B cell (primary cell): ENCODE results near the gene KCNIP2. TPM values are rescaled to one million over a fixed set of nuclear protein-coding genes. Genes with fewer than 3 reads are reported as not detected.
"Not testable (repeated sequence)": the region's sequence is repeated elsewhere in the genome, so short reads cannot be mapped to it uniquely, and the experiment has no call there.

Source experiments
- ATAC-seq: fragments of 200-7000 bp; cut with Tn5 transposase; one replicate; pipeline ENCODE4 v1.10.0; 2021; ENCODE audit warnings: low read depth, mild to moderate bottlenecking, moderate number of reproducible peaks, moderate library complexity
- CTCF ChIA-PET: fragments of 350-600 bp; sonication (Branson Sonifier 250); formaldehyde crosslinking; loops from one replicate; lab custom pipeline; 2021; ENCODE audit warnings: antibody characterized with exemption, inconsistent platforms; lab: Charles Lee
- POLR2A ChIA-PET: fragments of 350-600 bp; sonication (Branson Sonifier 250); formaldehyde crosslinking; loops from one replicate; lab custom pipeline; 2021; ENCODE audit warnings: antibody characterized with exemption; lab: Charles Lee
- DNase-seq: peaks from one replicate; pipeline ENCODE4 v3.0.0; 2013
- H2AFZ ChIP-seq: 2 replicates; pipeline ENCODE4 v1.6.1; 2012; ENCODE audit warnings: mild to moderate bottlenecking, low read depth, low read length; ENCODE audit not compliant: insufficient read depth, poor library complexity, severe bottlenecking
- H3K27ac ChIP-seq, 2 donors: 1 replicate in 1 of 2; 2 replicates in 1 of 2; pipeline ENCODE4 v1.5.1; 2012 to 2013; ENCODE audit warnings: low read length in 2 of 2, mild to moderate bottlenecking in 2 of 2, moderate library complexity in 1 of 2
- H3K27me3 ChIP-seq, 4 experiments: fragments of 200-600 bp in 1 of 4; sonication (generic) in 1 of 4; replicated peaks in 1 of 4; 1 replicate in 2 of 4; 2 replicates in 2 of 4; pipeline versions ENCODE4 v1.6.1 to v1.7.0; 2013 to 2016; ENCODE audit warnings: low read length in 3 of 4, mild to moderate bottlenecking in 2 of 4, mixed read lengths in 1 of 4, moderate library complexity in 1 of 4; ENCODE audit not compliant: insufficient read depth in 4 of 4, control insufficient read depth in 3 of 4; ENCODE audit errors: control extremely low read depth in 1 of 4
- H3K36me3 ChIP-seq, 2 experiments: replicated peaks in 1 of 2; 1 replicate in 1 of 2; 2 replicates in 1 of 2; pipeline versions ENCODE4 v1.6.1 to v1.7.1; 2013; ENCODE audit warnings: low read length in 1 of 2; ENCODE audit not compliant: insufficient read depth in 2 of 2, control insufficient read depth in 1 of 2; ENCODE audit errors: control extremely low read depth in 1 of 2, extremely low read depth in 1 of 2
- H3K4me1 ChIP-seq, 2 donors: fragments of 200-600 bp in 1 of 2; sonication (generic) in 1 of 2; 1 replicate in 1 of 2; 2 replicates in 1 of 2; pipeline versions ENCODE4 v1.5.1 to v1.6.1; 2013 to 2017; ENCODE audit warnings: low read length in 2 of 2; ENCODE audit not compliant: control insufficient read depth in 2 of 2, insufficient read depth in 2 of 2
- H3K4me2 ChIP-seq: replicated peaks from 2 replicates; pipeline ENCODE3; 2012; ENCODE audit warnings: mild to moderate bottlenecking, low read depth, low read length; ENCODE audit not compliant: poor library complexity, severe bottlenecking
- H3K4me3 ChIP-seq, 5 experiments: fragments of 200-600 bp in 1 of 5; sonication (generic) in 1 of 5; 1 replicate in 3 of 5; 2 replicates in 2 of 5; pipeline versions ENCODE4 v1.5.1 to v1.7.0; 2011 to 2016; ENCODE audit warnings: low read length in 4 of 5, mild to moderate bottlenecking in 4 of 5, low read depth in 2 of 5, control low read depth in 1 of 5, moderate library complexity in 1 of 5; ENCODE audit not compliant: insufficient read depth in 1 of 5; ENCODE audit errors: control extremely low read depth in 1 of 5, extremely low read depth in 1 of 5
- H3K79me2 ChIP-seq: fragments of 200-600 bp; sonication (generic); one replicate; pipeline ENCODE4 v1.6.0; 2016; ENCODE audit warnings: low read length; ENCODE audit not compliant: control insufficient read depth, insufficient read depth
- H3K9ac ChIP-seq: fragments of 200-600 bp; sonication (generic); 2 replicates; pipeline ENCODE4 v1.6.1; 2017; ENCODE audit warnings: mild to moderate bottlenecking, low read length, moderate library complexity
- H3K9me3 ChIP-seq, 3 donors: one replicate each; pipeline versions ENCODE4 v1.6.1 to v1.7.1; 2013; ENCODE audit warnings: low read length in 2 of 3; ENCODE audit not compliant: control insufficient read depth in 2 of 3, insufficient read depth in 1 of 3; ENCODE audit errors: control extremely low read depth in 1 of 3
- H4K20me1 ChIP-seq: 2 replicates; pipeline ENCODE4 v1.6.0; 2012; ENCODE audit warnings: mild to moderate bottlenecking, low read length; ENCODE audit not compliant: insufficient read depth, control insufficient read depth, poor library complexity, severe bottlenecking
- H3K27ac Mint-ChIP-seq: one replicate; pipeline ENCODE4 v1.8.0; 2021; ENCODE audit warnings: mixed read lengths
- H3K27me3 Mint-ChIP-seq: one replicate; pipeline ENCODE4 v1.8.0; 2021; ENCODE audit warnings: mixed read lengths
- H3K4me1 Mint-ChIP-seq: one replicate; pipeline ENCODE4 v1.8.0; 2021; ENCODE audit warnings: mixed read lengths
- H3K4me3 Mint-ChIP-seq: one replicate; pipeline ENCODE4 v1.8.0; 2021; ENCODE audit warnings: mixed read lengths
- H3K9me3 Mint-ChIP-seq: one replicate; pipeline ENCODE4 v1.8.0; 2022; ENCODE audit warnings: mixed read lengths; ENCODE audit not compliant: insufficient read depth
- EZH2 ChIP-seq: IDR thresholded peaks from 2 replicates; pipeline ENCODE4 v1.6.1; 2012; ENCODE audit warnings: borderline replicate concordance, low read depth, mild to moderate bottlenecking, moderate library complexity, low read length; ENCODE audit not compliant: insufficient read depth, poor library complexity, severe bottlenecking
- WGBS: methylation state at CpG from one replicate; pipeline ENCODE4 v1.1.5; 2013; ENCODE audit warnings: missing lambda C conversion rate; ENCODE audit not compliant: insufficient coverage; 5-methylcytosine and 5-hydroxymethylcytosine counted together
- intact Hi-C: fragments of 100-400 bp; cut with micrococcal nuclease; formaldehyde crosslinking; loops from one replicate; pipeline ENCODE4 v1.10.0; 2022
- polyA plus RNA-seq: library from polyadenylated mRNA; depleted of rRNA; stranded (reverse); fragments of >200 nt; gene quantifications from 2 replicates; pipeline ENCODE4 v1.2.3, GENCODE V29; 2012
- total RNA-seq, 2 donors: library from RNA; stranded (reverse); fragments of 120-200 nt in 1 of 2; gene quantifications; 1 replicate in 1 of 2; 2 replicates in 1 of 2; pipeline versions ENCODE4 v1.2.3 to v1.2.4, GENCODE V29; 2013 to 2022
- TF ChIP-seq, protein P1 (sequence below): fragments of 200-600 bp; IDR thresholded peaks from one replicate; pipeline ENCODE4 v1.8.0; 2022; ENCODE audit warnings: antibody characterized with exemption, mild to moderate bottlenecking

Gene KCNIP2
- total and polyA plus RNA-seq, 2 donors (not counting 1 experiment from before 2014, with no cell fraction given): 3.5 to 34.7 TPM

DNA sequence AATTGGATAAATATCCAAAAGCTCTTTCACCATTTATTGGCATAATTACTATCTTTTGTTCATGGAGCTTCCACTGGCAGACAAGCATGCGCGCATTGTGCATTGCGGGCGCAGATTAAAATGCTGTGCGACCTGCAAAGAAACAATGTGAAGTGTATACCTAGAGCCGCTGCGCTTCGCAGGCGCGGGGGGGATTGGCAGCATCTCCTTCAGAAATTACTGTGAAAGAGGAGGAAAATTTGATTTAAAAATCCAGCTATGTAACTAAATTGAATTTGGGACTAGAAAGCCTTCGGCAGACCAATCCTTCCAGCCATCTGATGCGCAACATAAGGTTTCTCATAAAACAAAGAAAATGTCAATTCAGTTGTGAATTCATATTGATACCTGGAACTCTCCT lies 50.1 kb downstream of the KCNIP2 start:
- Histone ChIP-seq H3K27me3 (no peaks in the 10 kb centered on the region), H3K36me3 (peaks cover 5 to 84% of the 10 kb centered on the region in 2 experiments), H3K27ac (no peak overlapping the region), H3K4me1 (no peaks in the 10 kb centered on the region), H3K9ac (no peak overlapping the region), H3K79me2 (peaks cover 33% of the 10 kb centered on the region), H3K4me3 (no peak overlapping the region), H3K4me2 (no peak overlapping the region), H4K20me1 (peaks cover 83% of the 10 kb centered on the region), H3K9me3 (no peaks in the 10 kb centered on the region), H2AFZ (no peak overlapping the region)
- DNase-seq: no peak
- no peaks in the 10 kb centered on the region for H3K4me1 Mint-ChIP-seq
- no peak for TF ChIP-seq EZH2
- TF ChIP-seq, protein P1, sequence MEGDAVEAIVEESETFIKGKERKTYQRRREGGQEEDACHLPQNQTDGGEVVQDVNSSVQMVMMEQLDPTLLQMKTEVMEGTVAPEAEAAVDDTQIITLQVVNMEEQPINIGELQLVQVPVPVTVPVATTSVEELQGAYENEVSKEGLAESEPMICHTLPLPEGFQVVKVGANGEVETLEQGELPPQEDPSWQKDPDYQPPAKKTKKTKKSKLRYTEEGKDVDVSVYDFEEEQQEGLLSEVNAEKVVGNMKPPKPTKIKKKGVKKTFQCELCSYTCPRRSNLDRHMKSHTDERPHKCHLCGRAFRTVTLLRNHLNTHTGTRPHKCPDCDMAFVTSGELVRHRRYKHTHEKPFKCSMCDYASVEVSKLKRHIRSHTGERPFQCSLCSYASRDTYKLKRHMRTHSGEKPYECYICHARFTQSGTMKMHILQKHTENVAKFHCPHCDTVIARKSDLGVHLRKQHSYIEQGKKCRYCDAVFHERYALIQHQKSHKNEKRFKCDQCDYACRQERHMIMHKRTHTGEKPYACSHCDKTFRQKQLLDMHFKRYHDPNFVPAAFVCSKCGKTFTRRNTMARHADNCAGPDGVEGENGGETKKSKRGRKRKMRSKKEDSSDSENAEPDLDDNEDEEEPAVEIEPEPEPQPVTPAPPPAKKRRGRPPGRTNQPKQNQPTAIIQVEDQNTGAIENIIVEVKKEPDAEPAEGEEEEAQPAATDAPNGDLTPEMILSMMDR: no peak
- intact Hi-C loops: no loop called here
- no peak for ATAC-seq
- ChIA-PET POLR2A (interaction anchor here (0.6 kb wide), 1 partner anchor 227 kb away, joined by 12 read pairs; no protein-coding TSS in a partner anchor), CTCF (interaction anchor here (0.6 kb wide), 1 partner anchor 10 kb away, joined by 3 read pairs; no protein-coding TSS in a partner anchor)
- no peak overlapping the region for H3K27ac Mint-ChIP-seq
- WGBS: 99% methylated on average over 10 of the region's 12 CpGs
- H3K9me3 Mint-ChIP-seq: no peaks in the 10 kb centered on the region
- no peaks in the 10 kb centered on the region for H3K27me3 Mint-ChIP-seq
- H3K4me3 Mint-ChIP-seq: no peak overlapping the region

DNA sequence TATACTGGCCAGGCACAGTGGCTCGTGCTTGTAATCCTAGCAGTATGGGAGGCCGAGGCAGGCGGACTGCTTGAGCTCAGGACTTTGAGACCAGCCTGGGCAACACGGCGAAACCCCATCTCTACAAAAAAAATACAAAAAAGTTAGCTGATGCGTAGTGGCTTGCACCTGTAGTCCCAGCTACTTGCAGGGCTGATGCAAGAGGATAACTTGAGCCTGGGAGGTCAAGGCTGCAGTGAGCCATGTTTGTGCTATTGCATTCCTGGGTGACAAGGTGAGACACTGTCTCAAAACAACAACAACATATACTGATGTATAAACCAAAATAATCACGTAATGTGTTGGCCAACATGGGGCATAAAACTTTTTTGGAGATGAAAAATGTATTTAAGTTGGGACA lies 53.9 kb downstream of the KCNIP2 start:
- peaks cover 4% of the 10 kb centered on the region for H3K4me1 Mint-ChIP-seq
- DNase-seq (no peak), ATAC-seq (no peak)
- Histone ChIP-seq H3K27me3 (no peaks in the 10 kb centered on the region), H3K79me2 (peaks cover 11% of the 10 kb centered on the region), H3K4me2 (no peak overlapping the region), H3K9ac (no peak overlapping the region), H3K4me3 (no peak overlapping the region), H3K27ac (no peak overlapping the region), H3K9me3 (no peaks in the 10 kb centered on the region), H4K20me1 (peaks cover 70% of the 10 kb centered on the region), H2AFZ (no peak overlapping the region), H3K4me1 (no peaks in the 10 kb centered on the region), H3K36me3 (peaks cover 3 to 91% of the 10 kb centered on the region in 2 experiments)
- intact Hi-C loops: no loop called here
- no peaks in the 10 kb centered on the region for H3K9me3 Mint-ChIP-seq
- no peaks in the 10 kb centered on the region for H3K27me3 Mint-ChIP-seq
- ChIA-PET POLR2A (interaction anchor here (0.5 to 0.7 kb wide), 2 partner anchors 8 to 470 kb away, joined by 3 to 4 read pairs; no protein-coding TSS in a partner anchor), CTCF (interaction anchor here (1.0 kb wide), 1 partner anchor 9 kb away, joined by 7 read pairs; no protein-coding TSS in a partner anchor)
- TF ChIP-seq, protein P1: no peak
- H3K27ac Mint-ChIP-seq: no peak overlapping the region
- H3K4me3 Mint-ChIP-seq: no peak overlapping the region
- WGBS: 100% methylated on average over 6 of the region's 7 CpGs

DNA sequence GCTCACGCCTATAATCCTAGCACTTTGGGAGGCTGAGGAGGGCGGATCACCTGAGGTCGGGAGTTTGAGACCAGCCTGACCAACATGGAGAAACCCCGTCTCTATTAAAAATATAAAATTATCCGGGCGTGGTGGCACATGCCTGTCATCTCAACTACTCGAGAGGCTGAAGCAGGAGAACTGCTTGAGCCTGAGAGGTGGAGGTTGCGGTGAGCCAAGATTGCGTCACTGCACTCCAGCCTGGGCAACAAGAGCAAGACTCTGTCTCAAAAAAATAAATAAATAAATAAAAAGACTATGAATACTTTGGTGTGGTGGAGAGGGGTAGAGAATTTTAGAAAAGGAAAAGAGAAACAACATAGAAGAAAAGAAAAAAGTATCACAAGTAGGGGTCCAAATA lies 54.4 kb downstream of the KCNIP2 start:
- ATAC-seq, POLR2A ChIA-PET, H3K27ac ChIP-seq, H3K9me3 Mint-ChIP-seq, H3K27me3 ChIP-seq, intact Hi-C loops, H3K4me1 Mint-ChIP-seq, H3K4me2 ChIP-seq, H3K4me1 ChIP-seq, H3K27me3 Mint-ChIP-seq, H3K27ac Mint-ChIP-seq, H2AFZ ChIP-seq, DNase-seq, H3K9ac ChIP-seq, H3K4me3 Mint-ChIP-seq, H3K9me3 ChIP-seq, H3K4me3 ChIP-seq: not testable (repeated sequence)
- no CpG with 5 or more reads among the region's 9 CpGs for WGBS
- Histone ChIP-seq H3K36me3 (peaks cover 2 to 90% of the 10 kb centered on the region in 2 experiments), H3K79me2 (peaks cover 11% of the 10 kb centered on the region), H4K20me1 (peaks cover 70% of the 10 kb centered on the region)
- CTCF ChIA-PET: interaction anchor here (1.0 kb wide), 1 partner anchor 29 kb away, joined by 3 read pairs; the partner anchor contains the start of gene OGA
